ENCODE results near the gene TRMT61A.
A peak's percentile ranks its signal among the peaks of the same experiment; 100 is the strongest.

TRMT61A gene

GRCh38 chr14:103539056-103539825, 10.2 kb downstream of the TRMT61A start:
- FAIRE-seq = no peak
- TF ChIP-seq POLR2A (IDR thresholded peaks at IDR 0.05; ENCODE audit: low read depth, low read length) = no peak
- no peak for DNase-seq (ENCODE audit: insufficient read length, low spot score)

- DNase-seq (ENCODE audit: insufficient read length, low spot score) (no peak), FAIRE-seq (no peak)
- no peak for TF ChIP-seq POLR2A (IDR thresholded peaks at IDR 0.05; ENCODE audit: low read depth, low read length)
These were observed 12.1 kb downstream of the TRMT61A start for GRCh38 chr14:103540821-103541708.

GRCh38 chr14:103541709-103542604, 13.0 kb downstream of the TRMT61A start:
- no peak for DNase-seq (ENCODE audit: insufficient read length, low spot score)

GRCh38 chr14:103542605-103543088, 13.7 kb downstream of the TRMT61A start:
- no peak for FAIRE-seq
- TF ChIP-seq POLR2A (IDR thresholded peaks at IDR 0.05; ENCODE audit: low read depth, low read length) = no peak
- DNase-seq (ENCODE audit: insufficient read length, low spot score) = no peak

More at GRCh38 chr14:103541709-103542604, 13.0 kb downstream of the TRMT61A start:
- FAIRE-seq = no peak
- no peak for TF ChIP-seq POLR2A (IDR thresholded peaks at IDR 0.05; ENCODE audit: low read depth, low read length)

- FAIRE-seq (no peak), DNase-seq (ENCODE audit: insufficient read length, low spot score) (no peak)
- TF ChIP-seq POLR2A (IDR thresholded peaks at IDR 0.05; ENCODE audit: low read depth, low read length) = no peak
These were observed 14.1 kb downstream of the TRMT61A start for GRCh38 chr14:103543140-103543539.

- no peak for FAIRE-seq
- no peak for DNase-seq (ENCODE audit: insufficient read length, low spot score)
- TF ChIP-seq POLR2A (IDR thresholded peaks at IDR 0.05; ENCODE audit: low read depth, low read length) = no peak
These were observed 14.9 kb downstream of the TRMT61A start for GRCh38 chr14:103543721-103544387.

- no peak for TF ChIP-seq POLR2A (IDR thresholded peaks at IDR 0.05; ENCODE audit: low read depth, low read length)
- no peak for DNase-seq (ENCODE audit: insufficient read length, low spot score)
- FAIRE-seq = no peak
These were observed 15.6 kb downstream of the TRMT61A start for GRCh38 chr14:103544388-103545218.

- DNase-seq (ENCODE audit: insufficient read length, low spot score) (no peak), FAIRE-seq (no peak)
- TF ChIP-seq POLR2A (IDR thresholded peaks at IDR 0.05; ENCODE audit: low read depth, low read length) = no peak
These were observed 16.4 kb downstream of the TRMT61A start for GRCh38 chr14:103545219-103545914.

GRCh38 chr14:103545915-103546651, 17.1 kb downstream of the TRMT61A start:
- FAIRE-seq = no peak
- no peak for DNase-seq (ENCODE audit: insufficient read length, low spot score)
- no peak for TF ChIP-seq POLR2A (IDR thresholded peaks at IDR 0.05; ENCODE audit: low read depth, low read length)

GRCh38 chr14:103546652-103547454, 17.9 kb downstream of the TRMT61A start:
- DNase-seq (ENCODE audit: insufficient read length, low spot score) (peak; percentile 76), FAIRE-seq (peak; percentile 61)
- TF ChIP-seq POLR2A (IDR thresholded peaks at IDR 0.05; ENCODE audit: low read depth, low read length) = no peak
